Measurements from ENCODE around the gene CASD1.

- TF ChIP-seq CTCF (IDR thresholded peaks at IDR 0.05) (no peak), POLR2A (IDR thresholded peaks at IDR 0.05) (no peak)
Measured at GRCh38 chr7:94605031-94605430, 95.4 kb downstream of the CASD1 start.

Data from Peyer's patch (tissue), 4 donors.